ENCODE measurements around the gene OR4L1. TPM values are rescaled to one million over a fixed set of nuclear protein-coding genes. Genes with fewer than 3 reads are reported as not detected.

The OR4L1 gene
- total and polyA plus RNA-seq, 2 donors (not counting 3 experiments of a cell fraction or from before 2014, with no cell fraction given) = not detected

- no peaks in the 10 kb centered on the region for H3K79me2 ChIP-seq (ENCODE audit: control insufficient read depth, insufficient read depth, low read length)
- no peaks in the 10 kb centered on the region for H3K9me1 ChIP-seq (replicated peaks; ENCODE audit: control insufficient read depth, extremely low read depth, insufficient read depth, low read length)
- TF ChIP-seq POLR2A (IDR thresholded peaks at IDR 0.05; ENCODE audit: low read depth, low read length) (no peak), FOS (IDR thresholded peaks at IDR 0.05; ENCODE audit: borderline replicate concordance, insufficient read depth, low read length) (no peak), MYC (IDR thresholded peaks at IDR 0.05; ENCODE audit: low read depth, low read length) (no peak), GATA2 (IDR thresholded peaks at IDR 0.05; ENCODE audit: insufficient read depth, insufficient read length, low read depth, low read length) (no peak), MAX (IDR thresholded peaks at IDR 0.05; ENCODE audit: insufficient read depth, insufficient read length) (no peak), JUN (IDR thresholded peaks at IDR 0.05; ENCODE audit: borderline replicate concordance, insufficient read depth, insufficient read length, low read depth) (no peak), POLR2AphosphoS5 (IDR thresholded peaks at IDR 0.05; ENCODE audit: insufficient read depth, low read depth, low read length) (no peak)
- TF ChIP-seq, protein P1, sequence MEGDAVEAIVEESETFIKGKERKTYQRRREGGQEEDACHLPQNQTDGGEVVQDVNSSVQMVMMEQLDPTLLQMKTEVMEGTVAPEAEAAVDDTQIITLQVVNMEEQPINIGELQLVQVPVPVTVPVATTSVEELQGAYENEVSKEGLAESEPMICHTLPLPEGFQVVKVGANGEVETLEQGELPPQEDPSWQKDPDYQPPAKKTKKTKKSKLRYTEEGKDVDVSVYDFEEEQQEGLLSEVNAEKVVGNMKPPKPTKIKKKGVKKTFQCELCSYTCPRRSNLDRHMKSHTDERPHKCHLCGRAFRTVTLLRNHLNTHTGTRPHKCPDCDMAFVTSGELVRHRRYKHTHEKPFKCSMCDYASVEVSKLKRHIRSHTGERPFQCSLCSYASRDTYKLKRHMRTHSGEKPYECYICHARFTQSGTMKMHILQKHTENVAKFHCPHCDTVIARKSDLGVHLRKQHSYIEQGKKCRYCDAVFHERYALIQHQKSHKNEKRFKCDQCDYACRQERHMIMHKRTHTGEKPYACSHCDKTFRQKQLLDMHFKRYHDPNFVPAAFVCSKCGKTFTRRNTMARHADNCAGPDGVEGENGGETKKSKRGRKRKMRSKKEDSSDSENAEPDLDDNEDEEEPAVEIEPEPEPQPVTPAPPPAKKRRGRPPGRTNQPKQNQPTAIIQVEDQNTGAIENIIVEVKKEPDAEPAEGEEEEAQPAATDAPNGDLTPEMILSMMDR (IDR thresholded peaks at IDR 0.05; ENCODE audit: extremely low read depth in 1 of 2, insufficient read depth in 1 of 2, low read depth in 1 of 2, low read length in 2 of 2) = no peak
- H4K20me1 ChIP-seq (replicated peaks; ENCODE audit: control insufficient read depth, extremely low read depth, insufficient read depth, low read length) = no peaks in the 10 kb centered on the region
- H3K4me1 ChIP-seq (ENCODE audit: control insufficient read depth, extremely low read depth, insufficient read depth, low read length) = no peaks in the 10 kb centered on the region
- no peak overlapping the region for H3K4me2 ChIP-seq (ENCODE audit: insufficient read depth, low read length)
- ChIA-PET CTCF (no interaction called here), POLR2A (no interaction called here)
- intact Hi-C loops (cut with micrococcal nuclease) = no loop called here
- H3K36me3 ChIP-seq (ENCODE audit: control insufficient read depth in 2 of 2, extremely low read depth in 1 of 2, insufficient read depth in 2 of 2, low read length in 2 of 2) = no peaks in the 10 kb centered on the region
- no peak overlapping the region for H2AFZ ChIP-seq (ENCODE audit: low read depth, low read length)
- DNase-seq (ENCODE audit: low read depth, low spot score) (no peak), FAIRE-seq (no peak)
- no peak overlapping the region for H3K4me3 ChIP-seq (replicated peaks in 1 of 3; ENCODE audit: insufficient read depth in 1 of 3, low read depth in 1 of 3, low read length in 3 of 3)
- no peak overlapping the region for H3K9ac ChIP-seq (replicated peaks; ENCODE audit: extremely low read depth, insufficient read depth, low read length)
- dilution Hi-C loops (cut with MboI; ENCODE audit: extremely low pct_ligation_motif_present, low sequenced_read_pairs) = no loop called here
- no peak overlapping the region for H3K27ac ChIP-seq (ENCODE audit: insufficient read depth, low read depth, low read length)
- no peaks in the 10 kb centered on the region for H3K27me3 ChIP-seq (ENCODE audit: control insufficient read depth in 2 of 2, insufficient read depth in 2 of 2, low read length in 2 of 2)
- peaks cover 7% of the 10 kb centered on the region for H3K9me3 ChIP-seq (replicated peaks; ENCODE audit: control insufficient read depth, insufficient read depth, low read length)
- no TSS peak for BruUV-seq (replicated peaks)
Measured at GRCh38 chr14:20031058-20031457, 28.8 kb upstream of the OR4L1 start.

All from endothelial cell of umbilical vein (primary cell).